GM21447 (cell line): Measurements from ENCODE around the gene SNAI3.

ENCODE experiments used
- ATAC-seq: cut with Tn5 transposase; IDR thresholded peaks from one replicate; pipeline ENCODE4 v1.9.1; 2021; ENCODE audit not compliant: unreplicated experiment

SNAI3 gene

GRCh38 chr16:88691924-88692560 lies 5.7 kb upstream of the SNAI3 start:
- ATAC-seq, result no peak

- ATAC-seq, result no peak
Measured at GRCh38 chr16:88691129-88691813, 5.0 kb upstream of the SNAI3 start.

- no peak for ATAC-seq
Measured at GRCh38 chr16:88690341-88691128, 4.2 kb upstream of the SNAI3 start.

GRCh38 chr16:88688013-88688778 lies 1.9 kb upstream of the SNAI3 start:
- no peak for ATAC-seq

DNA sequence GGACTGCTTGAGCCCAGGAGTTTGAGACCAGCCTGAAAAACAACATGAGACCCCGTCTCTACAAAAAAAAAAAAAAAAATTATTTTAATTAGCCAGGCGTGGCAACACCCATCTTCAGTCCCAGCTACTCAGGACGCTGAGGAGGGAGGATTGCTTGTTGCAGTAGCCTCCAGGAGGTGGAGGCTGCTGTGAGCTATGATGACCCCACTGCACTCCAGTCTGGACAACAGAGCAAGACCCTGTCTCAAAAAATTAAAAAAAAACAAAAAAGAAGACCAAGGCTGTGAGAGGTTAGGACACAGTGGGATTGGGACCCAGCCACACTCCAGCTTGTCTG lies 1.3 kb upstream of the SNAI3 start:
- ATAC-seq, result no peak

DNA sequence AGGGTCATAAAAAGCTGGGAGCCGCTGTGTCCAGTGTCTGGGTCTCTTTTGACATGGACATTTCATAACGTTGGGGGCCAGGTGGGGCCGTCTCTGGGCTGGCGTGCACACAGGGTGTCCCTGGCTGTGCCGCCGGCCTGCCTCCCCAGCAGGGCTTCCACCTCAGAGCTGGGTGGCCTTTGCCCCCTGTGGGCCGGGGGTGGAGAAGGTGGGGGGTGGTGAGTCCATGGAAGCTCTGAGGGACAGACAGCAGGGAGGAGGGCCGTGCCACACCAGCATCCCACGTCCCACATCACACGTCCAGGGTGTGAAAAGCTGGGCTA lies 908 bp upstream of the SNAI3 start:
- no peak for ATAC-seq

DNA sequence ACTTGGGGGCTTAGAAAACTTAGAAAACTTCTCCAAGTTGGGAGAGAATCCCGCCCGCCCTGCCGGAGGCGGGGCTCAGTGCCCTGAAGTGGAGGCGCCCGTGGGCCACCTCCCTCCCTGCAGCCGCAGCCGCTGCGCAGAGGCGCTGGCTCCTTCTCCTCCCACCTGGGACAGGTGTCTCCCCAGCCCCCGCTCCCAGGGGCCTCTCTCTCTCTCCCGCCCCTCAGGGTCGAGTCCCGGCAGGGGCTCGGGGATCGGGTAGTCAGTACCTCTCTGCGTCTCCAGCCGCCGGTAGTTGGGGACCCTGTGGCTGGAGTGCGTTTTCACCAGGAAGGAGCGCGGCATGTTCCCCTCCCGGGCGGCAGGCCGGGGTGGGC lies 257 bp downstream of the SNAI3 start:
- ATAC-seq, result peak; percentile 14

- ATAC-seq, result no peak
Measured at GRCh38 chr16:88685156-88686061, 898 bp downstream of the SNAI3 start.

GRCh38 chr16:88684569-88685155 lies 1.6 kb downstream of the SNAI3 start:
- ATAC-seq, result no peak

DNA sequence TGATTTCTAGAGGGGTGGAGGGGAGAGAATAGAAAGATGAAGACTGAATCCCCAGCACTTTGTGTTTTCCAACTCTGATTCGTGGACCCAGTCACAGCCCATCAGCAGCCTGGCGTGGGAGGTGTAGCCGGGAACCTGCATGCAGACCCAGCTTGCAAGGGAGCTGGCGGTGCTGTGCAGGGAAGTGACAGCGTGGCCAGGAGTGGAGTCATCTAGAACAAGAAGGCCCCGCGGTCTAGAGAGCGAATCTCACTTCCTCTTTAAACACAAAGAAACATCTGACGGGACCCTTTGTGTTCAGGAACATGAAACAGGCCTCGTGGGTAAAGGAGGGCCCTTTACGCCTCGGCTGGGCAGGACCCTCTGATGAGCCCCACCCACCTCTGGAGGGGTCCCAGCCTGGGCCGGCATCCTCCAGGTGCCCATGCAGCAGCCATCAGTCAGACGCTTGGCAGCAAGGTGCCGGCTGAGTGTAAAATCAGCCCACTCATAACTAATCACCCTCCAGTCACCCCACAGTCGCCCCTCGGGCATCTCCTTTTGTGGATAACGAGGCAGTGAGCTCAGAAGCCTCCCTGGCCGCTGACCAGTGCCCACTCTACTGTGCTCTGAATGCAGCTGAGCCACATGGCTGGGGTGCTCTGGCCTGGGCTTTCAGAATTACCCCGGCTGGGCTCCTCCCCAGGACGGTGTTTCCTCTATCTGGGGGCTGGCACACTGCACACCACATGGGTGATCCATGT lies 4.4 kb downstream of the SNAI3 start:
- ATAC-seq, result peak; percentile 69

GRCh38 chr16:88681084-88681680 lies 5.1 kb downstream of the SNAI3 start:
- no peak for ATAC-seq

- ATAC-seq, result no peak
Measured at GRCh38 chr16:88680554-88681083, 5.7 kb downstream of the SNAI3 start.

DNA sequence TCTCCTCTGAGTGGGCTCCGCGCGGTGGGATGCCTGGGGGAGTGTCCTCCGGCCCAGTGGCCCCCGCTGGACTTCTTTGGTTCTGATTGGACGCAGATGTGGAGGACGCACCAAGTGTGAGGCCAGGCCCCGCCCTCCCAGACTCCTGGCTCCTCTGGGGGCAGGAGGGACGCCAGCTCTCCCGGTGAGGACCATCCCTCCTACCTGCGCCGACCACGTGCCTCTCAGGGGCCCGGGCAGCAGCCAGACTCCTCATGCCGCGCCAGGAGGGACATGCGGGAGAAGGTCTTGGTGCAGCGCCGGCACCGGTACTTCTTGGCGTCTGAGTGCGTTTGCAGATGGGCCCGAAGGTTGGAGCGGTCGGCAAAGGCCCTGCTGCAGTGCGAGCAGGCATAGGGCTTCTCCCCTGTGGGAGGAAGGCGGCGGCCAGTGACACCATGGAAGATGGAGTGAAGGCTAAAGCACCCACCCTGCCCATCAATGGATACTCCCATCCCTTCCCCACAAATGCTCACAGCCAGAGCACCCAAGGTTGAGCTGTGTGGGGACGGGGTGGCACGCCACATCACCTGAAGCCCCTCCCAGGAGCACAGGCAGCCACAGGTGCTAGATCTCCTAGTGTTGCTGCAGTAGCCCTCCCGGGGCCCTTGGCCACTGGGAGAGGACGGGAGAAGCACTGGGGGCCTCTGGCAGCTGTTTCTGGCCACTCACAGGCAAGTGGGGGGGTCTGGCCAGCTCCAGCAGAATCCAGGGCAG lies 7.9 kb downstream of the SNAI3 start:
- no peak for ATAC-seq

GRCh38 chr16:88677721-88678120 lies 8.6 kb downstream of the SNAI3 start:
- ATAC-seq, result no peak

GRCh38 chr16:88676502-88677242 lies 9.6 kb downstream of the SNAI3 start:
- ATAC-seq, result no peak

- no peak for ATAC-seq
Measured at GRCh38 chr16:88673716-88674379, 12.5 kb downstream of the SNAI3 start.

- ATAC-seq, result no peak
Measured at GRCh38 chr16:88672776-88673175, 13.5 kb downstream of the SNAI3 start.
